ENCODE data around the gene PARP14.
"Not testable (repeated sequence)": the region's sequence is repeated elsewhere in the genome, so short reads cannot be mapped to it uniquely, and the experiment has no call there.

The PARP14 gene

DNA sequence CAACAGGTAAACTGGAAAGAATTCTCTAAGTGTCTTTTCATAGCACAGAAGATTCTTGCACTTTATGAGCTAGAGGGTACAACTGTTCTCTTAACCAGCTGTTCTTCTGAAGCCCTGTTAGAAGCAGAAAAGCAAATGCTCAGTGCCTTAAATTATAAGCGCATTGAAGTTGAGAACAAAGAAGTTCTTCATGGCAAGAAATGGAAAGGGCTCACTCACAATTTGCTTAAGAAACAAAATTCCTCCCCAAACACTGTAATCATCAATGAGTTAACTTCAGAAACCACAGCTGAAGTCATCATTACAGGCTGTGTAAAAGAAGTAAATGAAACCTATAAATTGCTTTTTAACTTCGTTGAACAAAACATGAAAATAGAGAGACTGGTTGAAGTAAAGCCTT, 19.6 kb downstream of the PARP14 start:
- no peak for DNase-seq (ENCODE audit: low read depth)
- TF ChIP-seq, protein P1, sequence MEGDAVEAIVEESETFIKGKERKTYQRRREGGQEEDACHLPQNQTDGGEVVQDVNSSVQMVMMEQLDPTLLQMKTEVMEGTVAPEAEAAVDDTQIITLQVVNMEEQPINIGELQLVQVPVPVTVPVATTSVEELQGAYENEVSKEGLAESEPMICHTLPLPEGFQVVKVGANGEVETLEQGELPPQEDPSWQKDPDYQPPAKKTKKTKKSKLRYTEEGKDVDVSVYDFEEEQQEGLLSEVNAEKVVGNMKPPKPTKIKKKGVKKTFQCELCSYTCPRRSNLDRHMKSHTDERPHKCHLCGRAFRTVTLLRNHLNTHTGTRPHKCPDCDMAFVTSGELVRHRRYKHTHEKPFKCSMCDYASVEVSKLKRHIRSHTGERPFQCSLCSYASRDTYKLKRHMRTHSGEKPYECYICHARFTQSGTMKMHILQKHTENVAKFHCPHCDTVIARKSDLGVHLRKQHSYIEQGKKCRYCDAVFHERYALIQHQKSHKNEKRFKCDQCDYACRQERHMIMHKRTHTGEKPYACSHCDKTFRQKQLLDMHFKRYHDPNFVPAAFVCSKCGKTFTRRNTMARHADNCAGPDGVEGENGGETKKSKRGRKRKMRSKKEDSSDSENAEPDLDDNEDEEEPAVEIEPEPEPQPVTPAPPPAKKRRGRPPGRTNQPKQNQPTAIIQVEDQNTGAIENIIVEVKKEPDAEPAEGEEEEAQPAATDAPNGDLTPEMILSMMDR (IDR thresholded peaks at IDR 0.05; ENCODE audit: low read depth, low read length, missing control alignments): no peak

DNA sequence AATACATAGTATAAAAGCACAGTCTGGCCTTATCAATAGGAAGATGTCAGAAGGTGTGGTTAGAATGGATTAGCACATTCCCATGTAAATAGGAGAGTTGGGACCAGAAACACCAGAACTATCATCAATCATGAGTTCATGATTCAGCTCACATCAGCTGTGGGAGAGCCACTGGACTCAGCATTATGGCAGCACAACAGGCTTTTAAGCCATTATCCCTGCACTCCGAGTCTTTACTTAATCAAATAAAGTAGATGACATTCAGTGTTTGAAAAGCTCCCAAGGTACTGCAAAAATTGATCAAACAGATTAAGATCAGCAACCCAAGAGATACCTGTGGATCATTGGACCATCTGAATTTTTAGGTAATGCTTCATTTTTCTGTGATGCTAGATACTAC, 24.7 kb downstream of the PARP14 start:
- no peak overlapping the region for H3K4me3 ChIP-seq (ENCODE audit: low read depth, low read length)
- DNase-seq (ENCODE audit: low read depth): no peak
- TF ChIP-seq, protein P1 (IDR thresholded peaks at IDR 0.05; ENCODE audit: low read depth, low read length, missing control alignments): no peak

More for the DNA sequence above, 19.6 kb downstream of the PARP14 start:
- H3K4me3 ChIP-seq (ENCODE audit: low read depth, low read length): no peak overlapping the region

DNA sequence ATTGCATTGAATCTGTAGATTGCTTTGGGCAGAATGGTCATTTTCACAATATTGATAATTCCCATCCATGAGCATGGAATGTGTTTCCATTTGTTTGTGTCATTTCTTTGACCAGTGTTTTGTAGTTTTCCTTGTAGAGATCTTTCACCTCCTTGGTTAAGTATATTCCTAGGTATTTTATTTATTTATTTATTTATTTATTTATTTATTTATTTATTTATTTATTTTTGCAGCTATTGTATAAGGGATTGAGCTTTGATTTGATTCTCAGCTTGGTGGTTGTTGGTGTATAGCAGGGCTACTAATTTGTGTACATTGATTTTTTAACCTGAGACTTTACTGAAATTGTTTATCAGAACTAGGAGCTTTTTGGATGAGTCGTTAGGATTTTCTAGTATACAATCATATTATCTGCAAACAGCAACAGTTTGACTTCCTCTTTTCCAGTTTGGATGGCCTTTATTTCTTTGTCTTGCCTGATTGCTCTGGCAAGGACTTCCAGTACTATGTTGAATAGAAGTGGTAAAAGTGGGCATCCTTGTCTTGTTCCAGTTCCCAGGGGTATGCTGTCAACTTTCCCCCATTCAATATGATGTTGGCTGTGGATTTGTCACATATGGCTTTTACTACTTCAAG, 30.1 kb downstream of the PARP14 start:
- H3K4me3 ChIP-seq (ENCODE audit: low read depth, low read length); DNase-seq (ENCODE audit: low read depth): not testable (repeated sequence)

DNA sequence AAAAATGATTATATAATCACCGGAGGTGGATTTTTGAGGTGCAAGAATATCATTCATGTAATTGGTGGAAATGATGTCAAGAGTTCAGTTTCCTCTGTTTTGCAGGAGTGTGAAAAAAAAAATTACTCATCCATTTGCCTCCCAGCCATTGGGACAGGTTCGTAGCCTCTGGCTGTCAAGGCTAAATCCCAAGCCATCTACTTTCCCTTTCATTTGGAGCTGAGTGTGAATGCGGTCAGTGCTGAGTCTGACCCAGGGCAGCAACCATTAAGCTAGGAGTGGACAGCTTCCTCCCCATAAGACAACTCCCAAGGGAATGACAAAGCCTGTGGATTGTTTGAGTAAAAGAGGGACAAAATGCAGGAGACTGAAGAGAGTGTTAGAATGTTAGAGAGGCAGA, 33.6 kb downstream of the PARP14 start:
- DNase-seq (ENCODE audit: low read depth): no peak
- H3K4me3 ChIP-seq (ENCODE audit: low read depth, low read length): no peak overlapping the region
- TF ChIP-seq, protein P1 (IDR thresholded peaks at IDR 0.05; ENCODE audit: low read depth, low read length, missing control alignments): no peak

DNA sequence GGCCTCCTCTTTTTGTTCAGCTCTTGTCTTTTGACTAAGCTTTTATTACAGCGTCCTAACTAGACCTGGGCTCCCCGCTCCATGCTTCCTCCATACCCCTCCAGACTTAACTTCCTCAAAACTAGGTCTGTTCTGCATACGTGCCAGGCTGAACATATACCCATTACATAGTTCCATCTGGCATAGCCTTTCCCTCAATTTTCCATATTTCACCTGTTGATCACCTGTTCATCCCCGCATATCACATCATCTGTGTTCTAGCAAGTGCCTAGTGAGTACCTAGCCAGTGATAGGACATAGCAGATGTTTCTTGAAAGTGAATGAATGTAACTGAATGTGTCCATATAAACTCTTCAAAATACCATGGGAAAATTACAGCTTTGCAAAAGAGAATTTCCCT, 36.0 kb downstream of the PARP14 start:
- no peak for DNase-seq (ENCODE audit: low read depth)
- TF ChIP-seq, protein P1 (IDR thresholded peaks at IDR 0.05; ENCODE audit: low read depth, low read length, missing control alignments): no peak

DNA sequence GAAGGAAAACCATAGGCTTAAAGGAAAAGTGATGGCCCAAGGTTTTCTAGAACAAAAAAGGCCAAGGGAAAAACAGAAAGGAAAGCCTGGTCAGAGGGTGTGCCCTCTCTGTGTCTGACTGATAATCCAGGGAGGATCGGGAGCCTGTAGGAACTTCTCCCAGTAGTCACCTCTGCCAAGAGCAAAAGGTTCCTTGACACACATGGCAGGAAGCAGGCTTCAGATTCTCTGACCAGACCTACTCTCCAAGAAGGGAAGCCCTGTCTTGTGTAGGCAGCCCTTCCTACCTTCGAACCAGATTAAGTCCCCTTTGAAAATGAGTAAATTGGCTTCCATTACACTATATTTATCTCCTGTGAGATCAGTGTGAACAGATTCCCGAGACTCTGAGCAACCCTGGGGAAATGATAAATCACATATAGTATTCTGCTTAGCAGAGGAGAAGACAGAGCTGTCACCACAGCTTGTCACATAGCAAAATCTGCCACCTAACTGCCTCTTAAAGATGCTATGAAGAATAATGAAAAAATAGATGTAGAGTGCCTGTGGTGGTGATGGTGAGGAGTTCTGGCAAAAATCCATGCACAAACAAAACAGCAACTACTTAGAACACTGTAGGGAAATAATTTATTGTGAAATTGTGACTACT, 38.8 kb downstream of the PARP14 start:
- no peak for DNase-seq (ENCODE audit: low read depth)

More for the DNA sequence above, 36.0 kb downstream of the PARP14 start:
- no peak overlapping the region for H3K4me3 ChIP-seq (ENCODE audit: low read depth, low read length)

DNA sequence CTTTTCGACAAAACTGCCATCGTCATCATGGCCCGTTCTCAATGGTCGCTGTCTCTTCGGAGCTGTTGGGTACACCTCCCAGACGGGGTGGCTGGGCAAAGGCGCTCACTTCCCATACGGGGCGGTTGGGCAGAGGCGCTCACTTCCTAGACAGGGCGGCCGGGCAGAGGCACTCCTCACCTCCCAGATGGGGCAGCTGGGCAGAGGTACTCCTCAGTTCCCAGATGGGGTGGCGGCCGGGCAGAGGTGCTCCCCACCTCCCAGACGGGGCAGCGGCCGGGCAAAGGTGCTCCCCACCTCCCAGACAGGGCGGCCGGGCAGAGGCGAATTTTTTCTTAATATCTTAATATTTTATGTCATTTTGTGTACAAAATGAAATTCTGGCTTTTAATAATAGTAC, 44.5 kb downstream of the PARP14 start:
- TF ChIP-seq, protein P1 (IDR thresholded peaks at IDR 0.05; ENCODE audit: low read depth, low read length, missing control alignments): no peak

More for the DNA sequence above, 38.8 kb downstream of the PARP14 start:
- H3K4me3 ChIP-seq (ENCODE audit: low read depth, low read length): no peak overlapping the region
- TF ChIP-seq, protein P1 (IDR thresholded peaks at IDR 0.05; ENCODE audit: low read depth, low read length, missing control alignments): no peak

More for the DNA sequence above, 44.5 kb downstream of the PARP14 start:
- no peak for DNase-seq (ENCODE audit: low read depth)
- no peak overlapping the region for H3K4me3 ChIP-seq (ENCODE audit: low read depth, low read length)

All from GM12864 (cell line).